Glutamatergic neuron (in vitro differentiated cells): ENCODE data around the gene FZR1. TPM values are rescaled to one million over a fixed set of nuclear protein-coding genes. Genes with fewer than 3 reads are reported as not detected.

Source experiments
- DNase-seq: peaks from one replicate; pipeline ENCODE4 v3.0.0; 2022
- H3K27ac Mint-ChIP-seq: one replicate; pipeline ENCODE4 v1.8.0; 2020; ENCODE audit warnings: mild to moderate bottlenecking, mixed read lengths, inconsistent platforms; ENCODE audit not compliant: unreplicated experiment
- H3K27me3 Mint-ChIP-seq: one replicate; pipeline ENCODE4 v1.8.0; 2020; ENCODE audit warnings: mild to moderate bottlenecking, moderate library complexity, mixed read lengths, inconsistent platforms; ENCODE audit not compliant: unreplicated experiment
- H3K36me3 Mint-ChIP-seq: one replicate; pipeline ENCODE4 v1.8.0; 2020; ENCODE audit warnings: mild to moderate bottlenecking, mixed read lengths, inconsistent platforms; ENCODE audit not compliant: unreplicated experiment
- H3K4me1 Mint-ChIP-seq: one replicate; pipeline ENCODE4 v1.8.0; 2020; ENCODE audit warnings: mild to moderate bottlenecking, low read depth, mixed read lengths, inconsistent platforms; ENCODE audit not compliant: unreplicated experiment
- H3K4me3 Mint-ChIP-seq: one replicate; pipeline ENCODE4 v1.8.0; 2020; ENCODE audit warnings: mild to moderate bottlenecking, mixed read lengths, inconsistent platforms; ENCODE audit not compliant: unreplicated experiment
- H3K9me3 Mint-ChIP-seq: one replicate; pipeline ENCODE4 v1.8.0; 2020; ENCODE audit warnings: mild to moderate bottlenecking, moderate library complexity, mixed read lengths, inconsistent platforms; ENCODE audit not compliant: unreplicated experiment
- CTCF ChIP-seq: fragments of 200-600 bp; sonication (generic); IDR thresholded peaks from one replicate; pipeline ENCODE4 v1.5.0; 2021; ENCODE audit not compliant: partially characterized antibody, unreplicated experiment
- total RNA-seq: library from RNA; stranded (reverse); fragmentation: NEBNext Ultra II Directional; extraction: Animal tissue kit (Norgen Biotek cat#: 25700); gene quantifications from one replicate; pipeline ENCODE4 v1.2.1, GENCODE V29; 2021; ENCODE audit not compliant: unreplicated experiment

FZR1 gene
- total RNA-seq, 1 donor from 2014 or later: 51.3 TPM

- Mint-ChIP-seq H3K4me1 (peaks cover 8% of the 10 kb centered on the region), H3K36me3 (peaks cover 6% of the 10 kb centered on the region), H3K9me3 (peaks cover 6% of the 10 kb centered on the region), H3K4me3 (no peak overlapping the region), H3K27me3 (peaks cover 8% of the 10 kb centered on the region), H3K27ac (no peak overlapping the region)
- TF ChIP-seq CTCF: no peak
- no peak for DNase-seq
These were observed 64.5 kb downstream of the FZR1 start for GRCh38 chr19:3570606-3571011.

- Mint-ChIP-seq H3K27me3 (peaks cover 10% of the 10 kb centered on the region), H3K4me3 (peak overlapping the region; percentile 69), H3K9me3 (peaks cover 6% of the 10 kb centered on the region), H3K36me3 (peaks cover 6% of the 10 kb centered on the region), H3K27ac (peak overlapping the region; percentile 73), H3K4me1 (peaks cover 8% of the 10 kb centered on the region)
- no peak for TF ChIP-seq CTCF
- DNase-seq: peak; percentile 99
These were observed 66.2 kb downstream of the FZR1 start for GRCh38 chr19:3572132-3572854.

- Mint-ChIP-seq H3K9me3 (peaks cover 6% of the 10 kb centered on the region), H3K27me3 (peaks cover 10% of the 10 kb centered on the region)
These were observed 66.7 kb downstream of the FZR1 start, which contains the start of gene HMG20B for GRCh38 chr19:3572855-3573161. TSS of gene HMG20B (plus strand) at chr19:3572944. CDS start at chr19:3573310, 366 bp downstream.

GRCh38 chr19:3573162-3573857 lies 67.2 kb downstream of the FZR1 start:
- peaks cover 6% of the 10 kb centered on the region for H3K36me3 Mint-ChIP-seq

More at GRCh38 chr19:3572855-3573161, 66.7 kb downstream of the FZR1 start, which contains the start of gene HMG20B:
- H3K4me1 Mint-ChIP-seq: peaks cover 8% of the 10 kb centered on the region
- peak within 1 kb of the TSS; percentile 73 for H3K27ac Mint-ChIP-seq
- H3K4me3 Mint-ChIP-seq: peak within 1 kb of the TSS; percentile 71
- DNase-seq: no peak
- no peak for TF ChIP-seq CTCF
- H3K36me3 Mint-ChIP-seq: peaks cover 6% of the 10 kb centered on the region

More at GRCh38 chr19:3573162-3573857, 67.2 kb downstream of the FZR1 start:
- Mint-ChIP-seq H3K4me1 (peaks cover 8% of the 10 kb centered on the region), H3K4me3 (peak overlapping the region; percentile 71), H3K27ac (no peak overlapping the region), H3K9me3 (peaks cover 6% of the 10 kb centered on the region), H3K27me3 (peaks cover 10% of the 10 kb centered on the region)
- peak; percentile 56 for DNase-seq
- no peak for TF ChIP-seq CTCF
